ENCODE measurements around the gene AKAP7.

The AKAP7 gene

GRCh38 chr6:131173680-131174079 lies 38.4 kb downstream of the AKAP7 start:
- TF ChIP-seq CTCF (IDR thresholded peaks at IDR 0.05): no peak
- no peak for TF ChIP-seq ZFX (IDR thresholded peaks at IDR 0.05; ENCODE audit: borderline replicate concordance)
- H3K27ac ChIP-seq: no peak overlapping the region

GRCh38 chr6:131175564-131175963 lies 40.3 kb downstream of the AKAP7 start:
- H3K27ac ChIP-seq: no peak overlapping the region
- TF ChIP-seq ZFX (IDR thresholded peaks at IDR 0.05; ENCODE audit: borderline replicate concordance): no peak
- no peak for TF ChIP-seq CTCF (IDR thresholded peaks at IDR 0.05)

GRCh38 chr6:131177996-131178395 lies 42.7 kb downstream of the AKAP7 start:
- H3K27ac ChIP-seq: no peak overlapping the region
- TF ChIP-seq CTCF (IDR thresholded peaks at IDR 0.05) (no peak), ZFX (IDR thresholded peaks at IDR 0.05; ENCODE audit: borderline replicate concordance) (no peak)

GRCh38 chr6:131182991-131183425 lies 47.7 kb downstream of the AKAP7 start:
- TF ChIP-seq CTCF (IDR thresholded peaks at IDR 0.05) (peak; percentile 73), ZFX (IDR thresholded peaks at IDR 0.05; ENCODE audit: borderline replicate concordance) (no peak)
- no peak overlapping the region for H3K27ac ChIP-seq

GRCh38 chr6:131183427-131184095 lies 48.3 kb downstream of the AKAP7 start:
- TF ChIP-seq CTCF (IDR thresholded peaks at IDR 0.05) (no peak), ZFX (IDR thresholded peaks at IDR 0.05; ENCODE audit: borderline replicate concordance) (no peak)
- H3K27ac ChIP-seq: no peak overlapping the region

GRCh38 chr6:131191590-131191989 lies 56.3 kb downstream of the AKAP7 start:
- H3K27ac ChIP-seq: no peak overlapping the region
- TF ChIP-seq ZFX (IDR thresholded peaks at IDR 0.05; ENCODE audit: borderline replicate concordance) (no peak), CTCF (IDR thresholded peaks at IDR 0.05) (no peak)

- H3K27ac ChIP-seq: no peak overlapping the region
- no peak for TF ChIP-seq CTCF (IDR thresholded peaks at IDR 0.05)
- TF ChIP-seq ZFX (IDR thresholded peaks at IDR 0.05; ENCODE audit: borderline replicate concordance): no peak
Measured at GRCh38 chr6:131197716-131198115, 62.4 kb downstream of the AKAP7 start.

Measured in 22Rv1 (cell line).